GM18526 (cell line): Measurements from ENCODE around the gene FCHO2.

Source experiments
- POLR2A ChIP-seq: IDR thresholded peaks from 3 replicates; pipeline ENCODE4 v1.6.1; 2011; ENCODE audit not compliant: insufficient read length; ENCODE audit errors: extremely low read depth

The FCHO2 gene

DNA sequence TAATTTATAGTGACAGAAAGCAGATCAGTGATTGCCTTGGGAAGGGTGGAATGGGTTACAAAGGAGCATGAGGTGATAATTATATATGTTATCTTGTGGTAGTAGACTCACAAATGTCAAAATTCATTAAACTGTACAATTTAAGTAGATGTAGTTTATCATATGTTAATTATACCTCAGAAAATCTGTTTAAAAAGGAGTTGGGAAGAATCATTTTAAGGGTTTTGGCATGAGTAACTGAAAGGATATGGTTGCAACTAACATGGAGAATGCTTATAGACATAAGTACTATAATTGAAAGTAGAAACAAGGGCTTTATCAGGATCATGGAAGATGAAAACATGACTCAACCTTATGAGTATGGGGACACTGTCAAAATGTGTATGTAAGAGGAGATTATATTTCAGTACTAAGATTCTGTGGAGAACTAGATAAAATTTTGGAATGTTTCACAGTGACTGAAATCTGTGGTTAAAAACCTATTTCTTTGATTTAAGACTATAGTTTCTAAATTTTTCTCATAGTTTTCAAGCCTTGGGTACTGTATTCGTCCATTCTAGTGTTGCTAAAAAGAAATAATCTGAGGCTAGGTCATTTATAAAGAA is 73.3 kb downstream of the FCHO2 start:
- no peak for TF ChIP-seq POLR2A

DNA sequence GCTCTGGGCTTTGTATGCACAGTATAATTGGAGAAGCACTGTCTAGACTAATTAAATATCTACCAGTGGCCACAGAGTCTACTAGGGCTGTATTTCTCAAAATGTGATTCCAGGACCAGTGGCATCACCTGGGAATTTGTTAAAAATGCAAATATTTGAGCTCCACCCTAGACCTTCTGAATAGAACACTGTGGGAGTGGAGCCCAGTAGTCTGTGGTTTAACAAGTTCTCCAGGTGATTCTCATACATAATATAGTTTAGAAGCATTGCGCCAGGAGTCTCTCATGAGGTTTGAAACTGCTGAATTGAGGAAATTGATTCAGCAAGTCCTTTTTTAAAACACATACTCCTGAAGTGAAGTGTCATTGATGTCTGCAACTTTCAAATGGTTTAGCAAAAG is 74.7 kb downstream of the FCHO2 start:
- no peak for TF ChIP-seq POLR2A

DNA sequence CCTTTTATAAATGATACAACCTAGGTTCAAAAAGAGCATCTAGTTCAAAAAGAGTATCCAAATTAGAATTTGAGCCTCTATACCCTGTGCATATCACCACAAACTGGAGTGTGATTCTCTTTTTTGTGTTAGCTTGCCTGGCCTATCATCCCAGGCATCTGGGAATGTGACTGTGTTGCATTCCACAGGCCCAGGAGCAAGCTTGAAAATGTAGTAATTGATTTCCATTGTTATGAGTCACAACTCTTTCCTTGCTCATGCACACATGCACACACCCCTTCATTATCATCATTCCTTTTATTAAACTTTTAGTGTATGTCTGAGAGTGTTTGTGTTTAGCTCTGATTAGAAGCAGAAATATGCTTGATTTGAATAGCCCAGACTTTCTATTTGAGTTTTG is 75.2 kb downstream of the FCHO2 start:
- TF ChIP-seq POLR2A, result no peak

DNA sequence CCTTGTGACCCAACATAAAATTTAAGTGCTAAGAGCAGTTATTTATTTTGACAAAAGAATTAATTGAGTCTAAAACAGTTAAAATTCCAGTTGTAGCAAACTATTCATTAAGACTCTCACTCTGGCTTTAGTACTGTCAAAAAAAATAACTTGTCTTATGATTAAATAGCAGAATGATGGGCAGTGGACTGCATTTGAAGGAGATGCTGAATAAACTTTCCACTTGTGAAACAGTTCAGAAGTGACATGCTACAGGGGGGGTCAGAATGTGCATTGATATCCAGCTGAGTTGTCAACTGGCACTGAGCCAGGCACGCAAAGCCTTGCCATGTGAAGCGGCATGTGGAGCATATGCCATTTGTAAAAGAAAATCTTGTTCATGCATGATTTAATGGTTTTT is 76.0 kb downstream of the FCHO2 start:
- no peak for TF ChIP-seq POLR2A

DNA sequence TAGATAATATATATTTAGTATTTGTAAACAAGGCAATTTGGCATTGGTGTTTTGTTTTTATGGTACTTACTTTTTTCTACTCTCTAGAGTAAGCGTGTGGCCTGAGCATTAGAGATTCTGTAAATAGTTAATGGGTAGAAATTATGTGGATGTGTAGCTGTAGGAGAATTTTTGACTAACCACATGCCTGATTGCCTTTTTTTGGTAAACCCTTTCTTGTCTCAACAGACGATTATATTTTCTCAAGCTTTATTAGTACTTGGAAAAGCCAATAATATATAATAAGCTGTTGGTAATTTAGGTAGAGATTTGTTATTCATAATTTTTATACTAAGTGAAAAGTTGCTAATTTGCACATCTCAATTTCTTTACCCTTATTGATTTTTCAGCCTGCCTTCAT is 76.8 kb downstream of the FCHO2 start:
- TF ChIP-seq POLR2A, result no peak

DNA sequence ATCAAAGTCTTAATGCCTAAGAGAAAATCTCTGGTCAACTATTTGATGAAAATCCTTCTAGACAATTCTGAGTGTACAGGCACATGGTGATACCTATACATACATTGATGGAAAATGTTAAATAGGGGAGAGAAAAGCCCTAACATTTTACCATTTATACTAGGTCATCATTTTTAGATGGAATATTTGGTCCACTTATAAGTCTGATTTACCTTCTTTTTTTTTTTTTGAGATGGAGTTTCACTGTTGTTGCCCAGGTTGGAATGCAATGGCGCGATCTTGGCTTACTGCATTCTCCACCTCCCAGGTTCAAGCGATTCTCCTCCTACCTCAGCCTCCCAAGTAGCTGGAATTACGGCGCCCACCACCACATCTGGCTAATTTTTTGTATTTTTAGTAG is 81.7 kb downstream of the FCHO2 start:
- TF ChIP-seq POLR2A, result no peak

DNA sequence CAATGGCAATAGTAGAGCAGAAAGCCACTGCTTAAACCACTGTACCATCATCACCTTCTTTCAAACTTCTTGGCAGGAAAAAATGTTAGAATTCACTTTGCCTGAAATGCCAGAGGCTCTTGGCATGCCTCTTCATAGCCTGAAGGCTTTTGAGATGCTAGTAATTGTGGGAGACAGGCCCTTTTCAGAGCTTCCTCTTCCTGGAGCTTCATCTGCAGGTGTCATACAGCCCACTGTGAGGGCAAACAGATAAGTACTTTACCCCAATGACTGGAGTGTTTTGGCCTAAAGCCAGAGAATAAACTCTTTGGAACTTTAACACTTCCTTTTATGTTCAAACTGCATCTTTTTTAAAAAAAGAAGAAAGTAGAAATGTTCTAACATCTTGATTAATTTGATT is 83.2 kb downstream of the FCHO2 start:
- TF ChIP-seq POLR2A, result no peak

DNA sequence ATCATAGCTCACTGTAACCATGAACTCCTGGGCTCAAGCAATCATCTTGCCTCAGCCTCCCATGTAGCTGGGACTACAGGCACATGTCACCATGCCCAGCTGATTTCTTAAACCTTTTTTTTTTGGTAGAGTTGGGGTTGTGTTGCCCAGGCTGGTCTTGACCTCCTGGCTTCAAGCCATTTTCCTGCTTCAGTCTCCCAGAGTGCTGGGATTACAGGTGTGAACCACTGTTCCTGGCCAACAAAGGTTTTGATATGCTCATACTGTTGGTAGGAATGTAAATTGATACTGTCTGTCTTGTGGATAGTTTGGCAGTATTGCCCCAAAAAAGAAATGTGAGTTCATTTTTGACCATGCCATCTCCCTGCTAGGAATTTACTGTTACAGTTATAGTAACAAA is 87.2 kb downstream of the FCHO2 start:
- TF ChIP-seq POLR2A, result no peak

DNA sequence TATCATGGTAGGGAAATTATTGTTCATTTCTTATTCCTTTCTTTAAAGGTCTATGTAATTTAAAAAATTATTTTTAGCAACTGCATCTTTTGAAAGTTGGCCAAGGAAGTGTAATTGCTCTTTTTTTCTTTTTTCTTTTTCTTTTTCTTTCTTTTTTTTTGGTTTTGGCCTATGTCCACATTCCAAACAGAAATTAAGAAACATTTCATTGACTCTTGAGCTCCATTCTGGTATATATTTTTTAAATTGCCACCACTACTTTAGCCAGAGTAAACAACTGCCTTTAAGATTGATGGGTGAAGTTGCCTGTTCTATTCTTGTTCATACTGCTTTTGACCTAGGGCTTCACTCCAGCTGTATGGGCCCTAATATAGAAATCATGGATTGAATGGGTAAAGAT is 88.7 kb downstream of the FCHO2 start:
- TF ChIP-seq POLR2A, result no peak

DNA sequence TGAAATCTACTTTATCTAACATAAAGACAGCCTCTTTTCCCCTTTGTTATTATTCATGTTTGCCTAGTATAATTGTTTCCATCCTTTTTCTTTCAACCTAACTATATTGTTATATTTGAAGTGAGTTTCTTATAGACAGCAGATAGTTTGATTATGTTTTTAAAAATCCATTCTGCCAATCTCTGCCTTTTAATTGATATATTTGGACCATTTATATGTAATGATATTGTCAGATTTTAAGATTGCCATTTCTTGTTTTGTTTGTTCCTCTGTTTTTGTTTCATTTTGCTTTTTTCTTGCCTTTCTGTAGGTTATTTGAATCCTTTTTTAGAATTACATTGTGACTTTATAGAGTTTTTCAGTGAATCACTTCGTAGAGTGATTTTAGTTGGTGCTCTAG is 89.8 kb downstream of the FCHO2 start:
- no peak for TF ChIP-seq POLR2A

DNA sequence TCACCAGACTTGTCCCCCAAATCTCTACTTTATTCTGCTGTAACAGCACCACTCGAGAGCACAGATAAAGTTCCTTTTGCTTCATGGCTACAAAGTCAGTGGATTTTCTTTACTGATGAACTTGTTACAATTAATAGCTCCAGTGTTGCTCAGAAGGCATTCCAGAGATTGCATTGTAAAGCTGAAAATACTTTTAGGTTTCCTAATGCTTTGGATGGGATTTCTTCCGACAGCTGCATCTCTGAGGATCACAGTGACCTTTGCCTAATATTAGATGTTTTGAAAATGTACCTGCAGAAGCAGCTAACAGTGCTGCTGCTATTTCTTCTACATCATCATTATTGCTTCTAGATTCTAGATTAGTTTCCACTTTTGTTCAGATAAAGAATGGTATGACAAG is 105.8 kb downstream of the FCHO2 start:
- no peak for TF ChIP-seq POLR2A

DNA sequence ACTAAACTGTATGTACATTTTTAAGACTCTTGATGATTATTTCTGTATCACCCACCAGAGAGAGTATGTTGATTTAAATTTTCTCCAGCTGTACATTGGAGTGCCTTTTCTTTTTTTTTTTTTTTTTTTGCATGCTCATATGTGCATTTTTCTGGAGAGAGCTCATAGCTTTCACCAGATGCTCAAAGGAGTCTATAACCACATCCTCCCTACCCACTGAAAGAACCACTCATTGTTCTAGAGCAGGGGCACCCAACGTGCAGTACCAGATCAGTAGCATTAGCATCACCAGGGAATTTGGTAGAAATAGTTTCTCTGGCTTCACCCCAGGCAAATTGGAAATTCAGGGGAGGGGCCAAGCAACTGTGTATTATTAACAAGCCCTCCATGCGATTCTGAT is 110.6 kb downstream of the FCHO2 start:
- no peak for TF ChIP-seq POLR2A

DNA sequence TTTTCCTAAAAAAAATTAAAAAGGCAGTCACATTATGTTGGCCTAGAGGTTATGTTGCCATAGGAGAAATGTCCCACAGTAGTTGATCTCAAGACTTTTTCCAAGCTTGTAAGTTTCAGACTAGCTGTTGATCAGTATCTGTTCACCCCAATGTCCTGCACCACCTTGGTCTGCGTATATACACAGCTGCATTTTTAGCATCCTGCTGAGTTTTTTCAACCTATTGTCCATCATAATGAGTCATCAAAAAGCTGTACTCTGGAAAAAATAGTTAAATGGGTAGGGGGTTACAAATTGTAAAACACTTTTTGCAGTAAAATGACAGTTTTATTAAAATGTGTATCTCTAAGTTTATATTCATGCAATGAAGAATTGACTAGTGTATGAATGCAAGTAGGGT is 111.4 kb downstream of the FCHO2 start:
- TF ChIP-seq POLR2A, result no peak

DNA sequence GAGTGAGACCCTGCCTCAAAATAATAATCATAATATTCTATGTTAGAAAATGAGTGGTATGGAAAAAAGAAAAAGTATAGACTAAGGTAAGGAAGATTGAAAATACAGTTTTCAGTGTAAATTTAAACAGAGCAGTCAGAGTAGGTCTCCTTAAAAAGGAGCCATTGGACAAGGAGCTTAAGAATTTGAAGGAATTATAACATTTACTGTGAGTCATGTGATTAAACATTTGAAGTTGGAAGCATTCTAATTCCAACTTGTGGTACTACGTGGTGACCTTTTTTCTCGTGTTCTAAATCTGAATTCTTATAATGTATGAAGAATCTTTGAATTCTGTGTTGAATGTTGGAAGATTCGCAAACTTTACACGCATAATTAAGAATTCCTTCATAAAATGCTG is 125.3 kb downstream of the FCHO2 start:
- TF ChIP-seq POLR2A, result no peak

DNA sequence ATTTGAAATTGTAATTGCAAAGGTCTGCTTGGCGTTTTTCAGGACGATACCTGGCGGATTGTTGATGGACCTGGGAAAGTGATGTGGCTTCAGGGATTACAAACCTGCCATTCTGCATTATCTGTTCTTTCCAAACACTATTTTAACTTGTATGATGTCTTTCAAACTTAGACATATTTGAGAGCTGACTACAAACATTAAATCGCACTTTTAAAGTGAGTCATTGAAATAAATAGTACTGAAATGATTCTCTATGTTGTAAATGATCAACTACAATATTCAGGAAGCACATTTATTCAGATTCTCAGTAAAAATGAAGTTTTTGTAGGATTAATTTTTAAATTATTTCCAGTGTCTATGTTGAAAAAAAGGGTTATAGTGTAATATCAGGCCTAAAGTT is 132.2 kb downstream of the FCHO2 start:
- TF ChIP-seq POLR2A, result no peak

DNA sequence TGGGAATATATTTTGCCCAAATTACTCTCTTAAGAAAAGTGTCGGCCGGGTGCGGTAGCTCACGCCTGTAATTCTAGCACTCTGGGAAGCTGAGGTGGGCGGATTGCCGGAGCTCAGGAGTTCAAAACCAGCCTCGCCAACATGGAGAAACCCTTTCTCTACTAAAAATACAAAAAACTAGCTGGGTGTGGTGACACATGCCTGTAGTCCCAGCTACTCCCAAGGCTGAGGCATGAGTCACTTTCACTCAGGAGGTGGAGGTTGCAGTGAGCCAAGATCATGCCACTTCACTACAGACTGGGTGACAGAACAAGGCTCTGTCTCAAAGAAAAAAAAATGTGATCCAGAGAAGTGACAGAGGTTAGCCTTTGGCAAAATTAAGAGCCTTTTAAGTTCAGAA is 138.1 kb downstream of the FCHO2 start:
- no peak for TF ChIP-seq POLR2A

DNA sequence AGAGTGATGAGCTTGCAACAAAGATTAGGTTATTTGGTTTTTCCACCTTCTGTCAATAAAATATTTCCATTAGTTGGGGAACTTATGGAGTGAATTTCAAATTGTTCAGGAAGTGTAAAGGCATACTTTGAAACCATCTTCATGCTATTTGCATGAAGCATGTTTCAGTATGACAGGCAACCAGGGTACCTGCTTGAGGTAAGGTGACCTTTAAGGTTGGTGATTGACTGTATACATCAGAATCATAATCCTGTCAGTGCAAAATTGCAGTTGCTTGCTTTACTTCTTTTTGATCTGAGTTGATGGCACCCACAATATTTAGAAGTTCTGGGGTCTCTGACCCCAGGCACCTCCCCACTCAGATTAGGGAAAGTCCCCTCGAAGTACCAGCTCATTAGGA is 138.6 kb downstream of the FCHO2 start:
- no peak for TF ChIP-seq POLR2A

DNA sequence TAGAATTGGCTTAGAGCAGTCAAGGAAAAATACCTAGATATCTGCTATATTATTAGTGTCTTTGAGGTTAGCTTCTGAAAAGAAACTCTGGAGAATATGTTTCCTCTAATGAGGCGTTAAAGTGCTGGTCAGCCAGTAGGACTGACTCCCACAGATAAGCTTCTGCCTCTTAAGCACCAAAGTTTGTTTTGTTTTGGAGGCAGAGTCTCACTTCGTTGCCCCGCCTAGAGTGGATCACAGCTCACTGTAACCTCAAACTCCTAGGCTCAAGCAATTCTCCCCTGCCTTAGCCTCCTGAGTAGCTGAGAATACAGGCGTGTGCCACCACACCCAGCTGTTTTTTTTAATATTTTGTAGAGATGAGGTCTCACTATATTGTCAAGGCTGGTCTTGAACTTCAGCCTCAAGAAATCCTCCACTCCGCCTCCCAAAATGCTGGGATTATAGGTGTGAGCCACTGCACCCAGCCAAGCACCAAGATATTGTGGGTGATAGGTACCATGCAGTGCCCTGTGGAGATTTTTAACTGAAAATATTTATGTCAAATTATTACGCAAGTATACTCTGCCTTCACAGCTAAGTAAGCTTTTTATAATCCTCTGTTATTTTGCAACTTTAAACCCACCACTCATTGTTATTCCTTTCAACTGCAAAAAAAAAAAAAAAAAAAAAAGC is 139.9 kb downstream of the FCHO2 start:
- TF ChIP-seq POLR2A, result no peak

DNA sequence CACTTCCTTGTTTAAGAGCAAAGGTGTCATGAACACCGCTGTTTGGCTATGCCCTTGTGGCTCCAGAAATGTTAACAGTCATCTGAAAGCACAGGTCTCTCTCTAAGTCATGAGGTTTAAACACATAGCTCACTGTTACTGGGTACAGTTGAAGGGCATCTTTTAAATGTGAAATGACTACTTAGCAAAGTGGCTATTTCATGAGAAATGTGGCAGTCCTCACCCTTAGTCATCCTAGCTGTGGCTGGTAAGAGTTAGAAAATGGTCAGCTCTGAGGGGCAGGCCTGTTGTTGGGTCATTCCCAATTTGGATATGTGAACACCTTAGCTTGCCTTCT is 140.4 kb downstream of the FCHO2 start:
- TF ChIP-seq POLR2A, result no peak
